Measurements from ENCODE around the gene PIM2. TPM values are rescaled to one million over a fixed set of nuclear protein-coding genes. Genes with fewer than 3 reads are reported as not detected.

PIM2 gene
- total RNA-seq, 1 experiment from 2014 or later, result 15.6 TPM

DNA sequence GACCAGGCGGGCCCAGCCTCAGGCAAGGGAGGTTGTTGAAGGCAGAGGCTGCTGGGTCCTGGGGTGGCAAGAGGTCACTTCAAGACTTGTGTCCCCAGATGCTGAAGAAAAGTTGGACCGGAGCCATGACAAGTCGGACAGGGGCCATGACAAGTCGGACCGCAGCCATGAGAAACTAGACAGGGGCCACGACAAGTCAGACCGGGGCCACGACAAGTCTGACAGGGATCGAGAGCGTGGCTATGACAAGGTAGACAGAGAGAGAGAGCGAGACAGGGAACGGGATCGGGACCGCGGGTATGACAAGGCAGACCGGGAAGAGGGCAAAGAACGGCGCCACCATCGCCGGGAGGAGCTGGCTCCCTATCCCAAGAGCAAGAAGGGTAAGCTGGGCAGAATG is 16.7 kb downstream of the PIM2 start:
- H3K4me2 ChIP-seq (ENCODE audit: low read length), result no peak overlapping the region
- CTCF ChIA-PET, result no interaction called here
- H3K36me3 ChIP-seq (ENCODE audit: control insufficient read depth in 1 of 2, insufficient read depth in 2 of 2, low read length in 2 of 2), result no peaks in the 10 kb centered on the region; a peak in 2 of 4 replicates
- DNase-seq (ENCODE audit: low read depth, low spot score) (no peak), ATAC-seq (no peak)
- no peaks in the 10 kb centered on the region for H3K9me3 ChIP-seq (ENCODE audit: control insufficient read depth in 1 of 2, insufficient read depth in 1 of 2, low read depth in 1 of 2, low read length in 2 of 2)
- RAD21 ChIA-PET (ENCODE audit: low non-redundant PET in 1 of 2, low total read pairs in 2 of 2, uncharacterized antibody in 2 of 2, unreplicated experiment in 2 of 2), result no interaction called here
- no peak overlapping the region for H3K27ac ChIP-seq (ENCODE audit: low read depth, low read length)
- intact Hi-C loops (cut with micrococcal nuclease), result no loop called here
- BruUV-seq (replicated peaks), result no TSS peak
- no peak overlapping the region for H3K4me3 ChIP-seq (replicated peaks in 1 of 2; ENCODE audit: low read depth in 1 of 2, low read length in 2 of 2)
- H2AFZ ChIP-seq (ENCODE audit: low read depth, low read length, poor library complexity, severe bottlenecking), result no peak overlapping the region
- peaks cover 3 to 4% of the 10 kb centered on the region in 2 experiments; a peak in 1 of 4 replicates for H3K4me1 ChIP-seq (ENCODE audit: control insufficient read depth in 1 of 2, insufficient read depth in 2 of 2, low read length in 2 of 2)
- no peaks in the 10 kb centered on the region for H3K27me3 ChIP-seq (ENCODE audit: insufficient read depth, low read length)
- POLR2A ChIA-PET, result no interaction called here
- TF ChIP-seq TCF7L2 (IDR thresholded peaks at IDR 0.05; ENCODE audit: borderline replicate concordance, extremely low read depth, insufficient read depth, insufficient read length) (no peak), EGR1 (IDR thresholded peaks at IDR 0.05; ENCODE audit: low read depth) (no peak), RAD21 (IDR thresholded peaks at IDR 0.05; ENCODE audit: low read depth) (no peak), SRF (IDR thresholded peaks at IDR 0.05; ENCODE audit: low read depth) (no peak), ZFX (IDR thresholded peaks at IDR 0.05) (no peak), EZH2 (IDR thresholded peaks at IDR 0.05) (no peak), REST (IDR thresholded peaks at IDR 0.05; ENCODE audit: low read depth) (no peak), CTCF (IDR thresholded peaks at IDR 0.05 in 2 of 3, conservative IDR thresholded peaks at IDR 0.05 in 1 of 3; ENCODE audit: borderline replicate concordance in 1 of 3, insufficient read depth in 1 of 3, low read depth in 2 of 3, low read length in 2 of 3) (no peak), MAX (IDR thresholded peaks at IDR 0.05) (no peak), ZBTB33 (IDR thresholded peaks at IDR 0.05; ENCODE audit: extremely low read depth, insufficient replicate concordance, low read length) (no peak), SIN3A (IDR thresholded peaks at IDR 0.05; ENCODE audit: low read depth) (no peak), YY1 (IDR thresholded peaks at IDR 0.05; ENCODE audit: extremely low read depth, insufficient replicate concordance, low read depth, low read length) (no peak), ELF1 (IDR thresholded peaks at IDR 0.05; ENCODE audit: borderline replicate concordance, low read depth) (no peak)
- H3K9ac ChIP-seq (ENCODE audit: low read length), result no peak overlapping the region
- peaks cover 17% of the 10 kb centered on the region for H3K79me2 ChIP-seq (ENCODE audit: insufficient read depth, low read length)
- H4K20me1 ChIP-seq (ENCODE audit: insufficient read depth), result no peaks in the 10 kb centered on the region
- H3K9me2 ChIP-seq (ENCODE audit: insufficient read depth), result no peaks in the 10 kb centered on the region
